GM18858 (cell line): ENCODE measurements around the gene SEPHS1.
"Not testable (repeated sequence)": the region's sequence is repeated elsewhere in the genome, so short reads cannot be mapped to it uniquely, and the experiment has no call there.

ENCODE experiments used
- ATAC-seq: cut with Tn5 transposase; IDR thresholded peaks from one replicate; pipeline ENCODE4 v1.9.1; 2021; ENCODE audit not compliant: unreplicated experiment

SEPHS1 gene

DNA sequence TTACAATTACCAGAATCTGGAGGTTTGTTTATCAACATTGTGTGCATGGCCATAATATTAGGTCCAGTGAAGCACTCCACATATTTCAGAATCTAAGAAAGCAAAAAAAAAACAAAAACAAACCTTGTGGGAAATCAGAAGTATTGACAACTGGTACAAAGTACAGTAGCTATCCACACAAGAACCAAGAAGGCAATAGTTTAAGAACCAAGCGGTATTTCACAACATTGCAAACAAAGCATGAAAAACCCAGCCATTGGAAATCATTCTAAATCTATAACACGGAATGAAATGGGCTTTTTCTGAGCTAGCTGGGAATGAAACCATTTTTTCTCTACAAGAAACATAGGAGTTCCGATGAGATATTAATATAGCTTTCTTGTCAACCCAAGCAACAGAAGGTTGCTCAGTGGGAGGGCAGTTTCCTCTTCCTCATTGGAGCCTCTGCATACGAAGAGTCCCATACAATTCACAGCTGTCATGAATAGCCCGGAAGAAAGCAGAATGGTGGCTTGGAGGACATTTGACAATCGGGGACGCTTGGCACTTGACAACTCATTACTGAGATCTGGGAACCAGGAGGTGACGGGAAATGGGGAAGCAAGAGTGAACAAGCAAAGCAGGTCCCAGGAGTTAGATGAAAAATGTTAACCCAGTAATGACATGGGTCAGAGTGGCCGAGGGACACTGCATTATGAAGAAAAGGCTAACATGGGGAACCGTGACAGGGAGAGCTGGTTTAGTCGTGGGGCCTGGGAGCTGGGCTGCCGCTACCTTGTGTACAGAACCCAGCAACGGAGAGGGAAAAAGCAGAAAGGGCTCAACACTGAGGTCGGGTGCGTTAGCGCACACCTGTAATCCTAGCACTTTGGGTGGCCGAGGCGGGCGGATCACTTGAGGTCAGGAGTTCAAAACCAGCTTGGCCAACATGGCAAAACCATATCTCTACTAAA, 56.0 kb downstream of the SEPHS1 start:
- ATAC-seq, result no peak

GRCh38 chr10:13291061-13291460, 57.0 kb downstream of the SEPHS1 start:
- ATAC-seq, result no peak

- no peak for ATAC-seq
Observed at GRCh38 chr10:13284050-13284449, 64.0 kb downstream of the SEPHS1 start.

DNA sequence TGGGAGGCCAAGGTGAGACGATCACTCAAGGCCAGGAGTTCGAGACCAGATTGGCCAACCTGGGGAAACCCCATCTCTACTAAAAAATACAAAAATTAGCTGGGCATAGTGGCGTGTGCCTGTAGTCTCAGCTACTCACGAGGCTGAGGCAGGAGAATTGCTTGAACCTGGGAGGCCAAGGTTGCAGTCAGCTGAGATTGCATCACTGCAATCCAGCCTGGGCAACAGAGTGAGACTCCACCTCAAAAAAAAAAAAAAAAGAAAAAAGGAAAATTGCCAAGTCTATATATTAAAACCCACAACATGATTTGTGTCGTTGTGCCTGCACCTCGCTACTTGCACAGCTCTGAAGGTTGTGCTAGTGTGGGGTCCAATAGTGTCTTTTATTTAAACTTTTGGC, 65.7 kb downstream of the SEPHS1 start:
- ATAC-seq, result not testable (repeated sequence)

GRCh38 chr10:13276749-13277365, 71.2 kb downstream of the SEPHS1 start:
- no peak for ATAC-seq

GRCh38 chr10:13276146-13276545, 71.9 kb downstream of the SEPHS1 start:
- not testable (repeated sequence) for ATAC-seq

DNA sequence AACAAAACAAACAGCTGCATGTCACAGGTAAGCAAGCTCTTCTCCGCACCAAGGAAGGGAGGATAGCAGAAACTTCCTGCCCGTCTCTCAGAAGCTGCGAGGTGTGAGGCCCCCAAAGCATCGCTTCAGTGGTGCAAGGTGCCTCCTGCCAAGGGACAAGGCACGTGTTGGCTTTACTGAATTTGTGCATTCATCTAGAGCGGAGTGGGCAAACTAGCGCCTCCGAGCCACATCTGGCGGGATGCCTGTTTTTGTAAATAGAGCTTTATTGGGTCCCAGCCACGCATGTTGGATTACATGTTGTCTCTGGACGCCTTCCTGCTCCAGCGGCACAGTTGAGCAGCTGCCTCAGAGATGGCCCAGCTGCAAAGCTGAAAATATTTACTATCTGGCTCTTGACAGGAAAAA, 75.9 kb downstream of the SEPHS1 start:
- no peak for ATAC-seq

DNA sequence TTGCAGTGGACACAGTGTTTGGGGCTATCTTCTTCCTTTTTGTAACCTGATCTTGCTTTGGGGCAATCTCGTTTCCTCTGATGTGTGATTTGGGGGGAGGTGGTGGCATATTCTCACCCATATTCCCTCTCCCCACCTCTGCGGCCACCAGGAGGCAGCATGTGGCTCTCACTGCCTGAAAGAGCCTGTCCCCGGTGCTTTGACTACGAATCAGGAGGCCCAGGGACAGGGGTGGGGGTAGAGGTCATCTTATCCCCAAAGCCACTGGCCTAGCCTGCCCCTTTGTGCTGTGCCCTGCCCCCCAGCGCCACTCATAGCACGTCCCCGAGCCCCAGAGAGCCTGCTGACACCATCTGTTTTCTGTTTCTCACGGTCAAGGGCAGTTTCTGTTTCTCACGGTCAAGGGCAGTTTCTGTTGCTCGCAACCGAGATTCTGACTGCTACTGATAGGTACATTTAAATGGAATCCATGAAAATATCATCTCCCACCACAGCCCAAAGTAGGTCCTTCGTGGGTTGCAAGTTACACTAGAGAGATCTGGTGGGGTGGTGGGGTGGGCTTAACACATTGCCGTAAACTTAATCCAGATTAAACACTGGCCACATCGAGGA, 76.4 kb downstream of the SEPHS1 start:
- ATAC-seq, result peak; percentile 82

DNA sequence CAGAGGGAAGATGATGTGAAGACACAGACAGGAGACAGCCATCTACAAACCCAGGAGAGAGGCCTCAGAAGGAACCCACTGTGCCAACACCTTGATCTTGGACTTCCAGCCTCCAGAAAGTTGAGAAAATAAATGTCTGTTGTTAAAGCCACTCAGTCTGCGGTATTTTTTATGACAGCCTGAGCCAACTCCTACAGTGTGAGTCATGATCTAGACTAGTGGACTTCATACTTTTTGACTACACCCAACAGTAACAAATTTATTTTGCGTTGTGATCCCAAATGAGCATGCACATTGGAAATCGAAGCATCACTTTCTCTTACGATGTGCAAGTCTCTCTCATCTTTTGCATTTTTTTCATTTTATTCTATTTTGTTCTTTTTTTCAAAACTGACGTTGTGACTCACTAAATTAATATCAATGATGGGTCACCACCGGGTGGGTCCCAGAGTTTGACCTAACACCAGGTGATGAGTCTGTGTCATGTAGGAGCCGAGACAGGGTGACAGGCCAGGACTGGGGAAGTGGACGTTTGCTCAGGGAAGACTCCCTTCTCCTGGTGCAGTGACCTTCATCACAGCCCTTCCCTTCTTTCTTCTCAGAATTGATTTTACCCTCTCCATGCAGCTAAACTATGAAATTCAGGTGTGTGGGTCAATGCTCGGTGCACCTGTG, 77.1 kb downstream of the SEPHS1 start:
- ATAC-seq, result peak; percentile 7

GRCh38 chr10:13268841-13269240, 79.3 kb downstream of the SEPHS1 start:
- ATAC-seq, result no peak

- ATAC-seq, result no peak
Observed at GRCh38 chr10:13268310-13268709, 79.8 kb downstream of the SEPHS1 start.
